ENCODE measurements around the gene CHPF2. TPM values are rescaled to one million over a fixed set of nuclear protein-coding genes. Genes with fewer than 3 reads are reported as not detected.

The CHPF2 gene
- total RNA-seq, 1 experiment from 2014 or later: 19.5 TPM

DNA sequence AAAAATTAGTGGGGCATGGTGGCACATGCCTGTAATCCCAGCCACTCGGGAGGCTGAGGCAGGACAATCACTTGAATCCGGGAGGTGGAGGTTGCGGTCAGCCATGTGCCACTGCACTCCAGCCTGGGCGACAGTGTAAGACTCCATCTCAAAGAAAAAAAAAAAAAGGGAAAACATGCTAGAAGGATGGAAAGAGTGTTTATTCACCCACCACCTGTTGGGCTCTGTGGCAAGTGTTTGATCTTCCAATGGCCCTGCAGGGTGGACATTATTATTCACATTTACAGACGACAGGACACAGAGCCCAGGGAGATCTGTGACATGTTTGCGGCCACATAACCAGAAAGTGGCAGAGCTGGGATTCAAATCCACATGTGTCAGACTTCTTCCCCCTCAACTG lies 49.4 kb downstream of the CHPF2 start (continued):
- TF ChIP-seq, protein P1, sequence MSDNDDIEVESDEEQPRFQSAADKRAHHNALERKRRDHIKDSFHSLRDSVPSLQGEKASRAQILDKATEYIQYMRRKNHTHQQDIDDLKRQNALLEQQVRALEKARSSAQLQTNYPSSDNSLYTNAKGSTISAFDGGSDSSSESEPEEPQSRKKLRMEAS (IDR thresholded peaks at IDR 0.05): no peak
- TF ChIP-seq CBX3 (IDR thresholded peaks at IDR 0.05; ENCODE audit: low read depth): no peak
- no peak for TF ChIP-seq SIN3A (IDR thresholded peaks at IDR 0.05; ENCODE audit: low read depth)
- no peak for TF ChIP-seq FOSL1 (IDR thresholded peaks at IDR 0.05; ENCODE audit: low read depth)
- no peak for TF ChIP-seq SRF (IDR thresholded peaks at IDR 0.05; ENCODE audit: low read depth)
- no peak for TF ChIP-seq ELF1 (IDR thresholded peaks at IDR 0.05; ENCODE audit: borderline replicate concordance, low read depth)
- TF ChIP-seq TCF7L2 (IDR thresholded peaks at IDR 0.05; ENCODE audit: borderline replicate concordance, extremely low read depth, insufficient read depth, insufficient read length): no peak
- no peak for TF ChIP-seq POLR2A (IDR thresholded peaks at IDR 0.05; ENCODE audit: borderline replicate concordance, extremely low read depth, insufficient read depth, insufficient read length)

DNA sequence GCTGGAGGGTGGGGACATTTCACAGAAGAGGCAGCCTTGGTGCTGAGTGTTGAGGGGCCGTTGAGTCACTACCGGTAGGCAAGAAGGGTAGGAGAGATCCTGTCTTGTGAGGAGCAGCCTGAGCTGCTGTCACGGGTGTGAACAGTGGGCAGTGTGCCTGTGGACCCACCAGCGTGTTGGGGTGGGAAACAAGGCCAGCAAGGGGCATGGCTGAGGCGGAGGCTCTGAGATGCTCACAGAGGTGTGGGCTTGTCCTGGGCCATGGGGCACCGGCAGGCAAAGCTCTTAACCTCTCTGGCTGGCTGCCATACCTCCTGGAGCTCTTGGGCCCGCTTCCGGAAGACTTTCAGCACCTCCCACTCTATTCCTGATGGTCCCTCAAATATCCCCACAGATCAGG lies 49.8 kb downstream of the CHPF2 start:
- intact Hi-C loops (cut with micrococcal nuclease): no loop called here
- DNase-seq (ENCODE audit: low read depth, low spot score) (no peak), ATAC-seq (no peak)
- Histone ChIP-seq H3K4me3 (replicated peaks in 1 of 2; ENCODE audit: low read depth in 1 of 2, low read length in 2 of 2) (no peak overlapping the region), H3K9ac (ENCODE audit: low read length) (no peak overlapping the region), H3K27me3 (ENCODE audit: insufficient read depth, low read length) (no peaks in the 10 kb centered on the region), H3K9me3 (ENCODE audit: control insufficient read depth in 1 of 2, insufficient read depth in 1 of 2, low read depth in 1 of 2, low read length in 2 of 2) (no peaks in the 10 kb centered on the region; a peak in 1 of 4 replicates), H3K4me2 (ENCODE audit: low read length) (no peak overlapping the region), H3K27ac (ENCODE audit: low read depth, low read length) (no peak overlapping the region), H3K9me2 (ENCODE audit: insufficient read depth) (no peaks in the 10 kb centered on the region), H2AFZ (ENCODE audit: low read depth, low read length, poor library complexity, severe bottlenecking) (no peak overlapping the region), H3K79me2 (ENCODE audit: insufficient read depth, low read length) (no peaks in the 10 kb centered on the region), H3K4me1 (ENCODE audit: control insufficient read depth in 1 of 2, insufficient read depth in 2 of 2, low read length in 2 of 2) (peaks cover 5% of the 10 kb centered on the region in 2 experiments; a peak in 2 of 4 replicates), H4K20me1 (ENCODE audit: insufficient read depth) (no peaks in the 10 kb centered on the region), H3K36me3 (ENCODE audit: control insufficient read depth in 1 of 2, insufficient read depth in 2 of 2, low read length in 2 of 2) (no peaks in the 10 kb centered on the region)
- POLR2A ChIA-PET: no interaction called here
- RAD21 ChIA-PET (ENCODE audit: low non-redundant PET in 1 of 2, low total read pairs in 2 of 2, uncharacterized antibody in 2 of 2, unreplicated experiment in 2 of 2): no interaction called here
- TF ChIP-seq SIN3A (IDR thresholded peaks at IDR 0.05; ENCODE audit: low read depth): no peak
- TF ChIP-seq EGR1 (IDR thresholded peaks at IDR 0.05; ENCODE audit: low read depth): no peak
- TF ChIP-seq RAD21 (IDR thresholded peaks at IDR 0.05; ENCODE audit: low read depth): no peak
- no peak for TF ChIP-seq ZNF274 (IDR thresholded peaks at IDR 0.05; ENCODE audit: low read depth, low read length)
- TF ChIP-seq, protein P2, sequence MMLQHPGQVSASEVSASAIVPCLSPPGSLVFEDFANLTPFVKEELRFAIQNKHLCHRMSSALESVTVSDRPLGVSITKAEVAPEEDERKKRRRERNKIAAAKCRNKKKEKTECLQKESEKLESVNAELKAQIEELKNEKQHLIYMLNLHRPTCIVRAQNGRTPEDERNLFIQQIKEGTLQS (IDR thresholded peaks at IDR 0.05): no peak
- TF ChIP-seq CBX3 (IDR thresholded peaks at IDR 0.05; ENCODE audit: low read depth): no peak
- TF ChIP-seq, protein P1 (IDR thresholded peaks at IDR 0.05): no peak
- no peak for TF ChIP-seq POLR2A (IDR thresholded peaks at IDR 0.05; ENCODE audit: borderline replicate concordance, extremely low read depth, insufficient read depth, insufficient read length)
- no peak for TF ChIP-seq SP1 (IDR thresholded peaks at IDR 0.05; ENCODE audit: low read depth)
- no peak for TF ChIP-seq ELF1 (IDR thresholded peaks at IDR 0.05; ENCODE audit: borderline replicate concordance, low read depth)
- no peak for TF ChIP-seq EZH2phosphoT487 (IDR thresholded peaks at IDR 0.05; ENCODE audit: borderline replicate concordance)
- TF ChIP-seq SRF (IDR thresholded peaks at IDR 0.05; ENCODE audit: low read depth): no peak
- TF ChIP-seq ZFX (IDR thresholded peaks at IDR 0.05): no peak
- no peak for TF ChIP-seq TCF7L2 (IDR thresholded peaks at IDR 0.05; ENCODE audit: borderline replicate concordance, extremely low read depth, insufficient read depth, insufficient read length)
- TF ChIP-seq, protein P3, sequence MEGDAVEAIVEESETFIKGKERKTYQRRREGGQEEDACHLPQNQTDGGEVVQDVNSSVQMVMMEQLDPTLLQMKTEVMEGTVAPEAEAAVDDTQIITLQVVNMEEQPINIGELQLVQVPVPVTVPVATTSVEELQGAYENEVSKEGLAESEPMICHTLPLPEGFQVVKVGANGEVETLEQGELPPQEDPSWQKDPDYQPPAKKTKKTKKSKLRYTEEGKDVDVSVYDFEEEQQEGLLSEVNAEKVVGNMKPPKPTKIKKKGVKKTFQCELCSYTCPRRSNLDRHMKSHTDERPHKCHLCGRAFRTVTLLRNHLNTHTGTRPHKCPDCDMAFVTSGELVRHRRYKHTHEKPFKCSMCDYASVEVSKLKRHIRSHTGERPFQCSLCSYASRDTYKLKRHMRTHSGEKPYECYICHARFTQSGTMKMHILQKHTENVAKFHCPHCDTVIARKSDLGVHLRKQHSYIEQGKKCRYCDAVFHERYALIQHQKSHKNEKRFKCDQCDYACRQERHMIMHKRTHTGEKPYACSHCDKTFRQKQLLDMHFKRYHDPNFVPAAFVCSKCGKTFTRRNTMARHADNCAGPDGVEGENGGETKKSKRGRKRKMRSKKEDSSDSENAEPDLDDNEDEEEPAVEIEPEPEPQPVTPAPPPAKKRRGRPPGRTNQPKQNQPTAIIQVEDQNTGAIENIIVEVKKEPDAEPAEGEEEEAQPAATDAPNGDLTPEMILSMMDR (IDR thresholded peaks at IDR 0.05 in 2 of 3, conservative IDR thresholded peaks at IDR 0.05 in 1 of 3; ENCODE audit: borderline replicate concordance in 1 of 3, insufficient read depth in 1 of 3, low read depth in 2 of 3, low read length in 2 of 3): no peak
- no peak for TF ChIP-seq POLR2AphosphoS5 (IDR thresholded peaks at IDR 0.05; ENCODE audit: low read depth, low read length)
- CTCF ChIA-PET: no interaction called here
- BruUV-seq (replicated peaks): no TSS peak

All from HCT116 (cell line).